PC-9 (cell line): ENCODE data around the gene ALDH3A1.

Source experiments
- CTCF ChIP-seq: fragments of 200-600 bp; sonication (generic); conservative IDR thresholded peaks from 2 replicates; pipeline ENCODE4 v1.6.1; 2017; ENCODE audit warnings: mixed run types, antibody characterized with exemption, mild to moderate bottlenecking, moderate library complexity
- EZH2 ChIP-seq: fragments of 200-600 bp; sonication (generic); IDR thresholded peaks from 2 replicates; pipeline ENCODE4 v1.8.0; 2017; ENCODE audit warnings: antibody characterized with exemption, low read depth

DNA sequence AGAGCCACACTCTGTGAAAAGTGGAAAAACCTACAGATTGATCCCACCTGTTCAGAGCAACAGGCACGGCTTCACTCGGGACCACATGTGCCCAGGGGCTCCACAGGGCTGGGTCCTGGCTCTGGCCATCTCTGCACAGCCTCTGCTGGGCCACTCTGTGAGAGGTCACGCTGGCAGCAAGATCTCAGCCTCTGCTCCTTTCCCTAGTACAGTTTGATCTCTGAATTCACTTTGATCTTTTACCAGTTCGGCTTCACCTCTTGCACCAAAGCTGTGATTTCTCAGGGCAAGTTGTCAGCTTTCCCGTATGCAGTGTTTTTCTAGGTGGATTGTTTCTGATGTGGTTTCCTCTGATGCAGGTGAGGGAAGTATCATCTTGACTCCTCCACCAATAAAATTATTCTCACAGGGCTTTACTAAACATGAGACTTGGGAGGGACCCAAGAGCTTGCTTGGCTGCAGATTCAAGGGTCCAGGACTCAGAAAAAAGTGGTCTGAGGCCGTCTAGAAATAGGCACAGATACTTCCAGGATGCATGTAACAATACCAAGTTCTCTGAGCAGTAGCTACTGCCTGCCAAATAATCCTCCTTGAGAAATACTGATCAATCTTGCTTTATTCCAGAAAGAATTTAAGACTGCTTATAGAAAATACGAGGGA, 24.0 kb upstream of the ALDH3A1 start:
- no peak for TF ChIP-seq CTCF
- no peak for TF ChIP-seq EZH2
